Fibroblast of pulmonary artery (primary cell): ENCODE results near the gene SLIT1.

Source experiments
- DNase-seq: peaks from one replicate; pipeline ENCODE4 v3.0.0-alpha.2; 2010; ENCODE audit warnings: low read depth
- H3K4me3 ChIP-seq: replicated peaks from 2 replicates; pipeline ENCODE4 v1.5.1; 2011; ENCODE audit warnings: low read depth, mild to moderate bottlenecking, control low read depth, low read length, moderate library complexity
- TF ChIP-seq, protein P1 (sequence below): IDR thresholded peaks from 2 replicates; pipeline ENCODE4 v1.5.1; 2011; ENCODE audit warnings: mild to moderate bottlenecking, control low read depth, low read length, inconsistent platforms; ENCODE audit errors: missing control alignments

The SLIT1 gene

GRCh38 chr10:97053276-97053675 is 132.5 kb downstream of the SLIT1 start:
- DNase-seq = no peak
- TF ChIP-seq, protein P1, sequence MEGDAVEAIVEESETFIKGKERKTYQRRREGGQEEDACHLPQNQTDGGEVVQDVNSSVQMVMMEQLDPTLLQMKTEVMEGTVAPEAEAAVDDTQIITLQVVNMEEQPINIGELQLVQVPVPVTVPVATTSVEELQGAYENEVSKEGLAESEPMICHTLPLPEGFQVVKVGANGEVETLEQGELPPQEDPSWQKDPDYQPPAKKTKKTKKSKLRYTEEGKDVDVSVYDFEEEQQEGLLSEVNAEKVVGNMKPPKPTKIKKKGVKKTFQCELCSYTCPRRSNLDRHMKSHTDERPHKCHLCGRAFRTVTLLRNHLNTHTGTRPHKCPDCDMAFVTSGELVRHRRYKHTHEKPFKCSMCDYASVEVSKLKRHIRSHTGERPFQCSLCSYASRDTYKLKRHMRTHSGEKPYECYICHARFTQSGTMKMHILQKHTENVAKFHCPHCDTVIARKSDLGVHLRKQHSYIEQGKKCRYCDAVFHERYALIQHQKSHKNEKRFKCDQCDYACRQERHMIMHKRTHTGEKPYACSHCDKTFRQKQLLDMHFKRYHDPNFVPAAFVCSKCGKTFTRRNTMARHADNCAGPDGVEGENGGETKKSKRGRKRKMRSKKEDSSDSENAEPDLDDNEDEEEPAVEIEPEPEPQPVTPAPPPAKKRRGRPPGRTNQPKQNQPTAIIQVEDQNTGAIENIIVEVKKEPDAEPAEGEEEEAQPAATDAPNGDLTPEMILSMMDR = no peak
- H3K4me3 ChIP-seq = no peak overlapping the region

- TF ChIP-seq, protein P1 = no peak
- no peak for DNase-seq
- H3K4me3 ChIP-seq = no peak overlapping the region
These were observed 134.7 kb downstream of the SLIT1 start for GRCh38 chr10:97050956-97051496.

GRCh38 chr10:97050205-97050745 is 135.5 kb downstream of the SLIT1 start:
- no peak overlapping the region for H3K4me3 ChIP-seq
- TF ChIP-seq, protein P1 = no peak
- no peak for DNase-seq

GRCh38 chr10:97049670-97050069 is 136.1 kb downstream of the SLIT1 start:
- H3K4me3 ChIP-seq = no peak overlapping the region
- TF ChIP-seq, protein P1 = no peak
- DNase-seq = no peak

- no peak overlapping the region for H3K4me3 ChIP-seq
- TF ChIP-seq, protein P1 = no peak
- DNase-seq = no peak
These were observed 136.9 kb downstream of the SLIT1 start for GRCh38 chr10:97048649-97049427.

GRCh38 chr10:97047788-97048187 is 138.0 kb downstream of the SLIT1 start:
- no peak for DNase-seq
- TF ChIP-seq, protein P1 = no peak
- H3K4me3 ChIP-seq = no peak overlapping the region
